ENCODE data around the gene SRC.
"Not testable (repeated sequence)": the region's sequence is repeated elsewhere in the genome, so short reads cannot be mapped to it uniquely, and the experiment has no call there.

Gene SRC

DNA sequence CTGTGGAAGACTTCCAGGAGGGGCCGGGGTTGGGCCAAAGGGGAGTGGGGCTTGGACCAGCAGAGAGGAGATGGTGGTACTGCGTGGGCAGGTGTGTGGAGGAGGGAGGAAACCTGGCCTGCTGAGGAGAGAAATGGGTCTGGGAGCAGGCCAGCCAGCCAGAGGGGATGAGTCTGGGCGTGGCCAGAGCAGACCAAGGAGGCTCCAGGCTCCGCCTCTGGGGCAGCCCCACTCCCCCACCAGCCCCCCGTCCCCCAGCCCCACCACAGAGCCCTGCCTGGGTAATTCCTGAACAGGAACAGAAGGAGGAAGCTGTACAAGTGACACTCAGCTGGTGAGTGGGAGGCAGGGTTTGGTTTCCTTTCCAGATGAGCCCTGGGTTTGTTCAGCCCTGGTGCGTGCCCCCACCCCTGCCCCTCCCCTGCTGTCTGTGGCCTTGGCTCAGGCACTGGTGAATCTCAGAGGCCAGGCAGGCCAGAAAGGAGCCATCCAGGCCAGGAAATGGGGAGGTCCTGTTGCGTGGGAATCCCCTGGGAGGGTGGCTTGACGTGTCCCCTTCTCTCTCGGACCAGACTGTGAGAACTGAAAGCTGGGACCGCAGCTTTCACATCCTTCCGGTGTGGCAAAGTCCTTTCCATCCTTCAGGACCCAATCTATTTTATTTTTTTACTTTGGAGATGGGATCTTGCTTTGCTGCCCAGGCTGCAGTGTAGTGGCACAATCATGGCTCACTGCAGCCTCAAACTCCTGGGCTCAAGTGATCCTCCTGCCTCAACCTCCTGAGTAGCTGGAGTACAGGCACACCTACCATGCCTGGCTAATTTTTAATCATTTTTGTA lies 9.4 kb upstream of the SRC start:
- DNase-seq (ENCODE audit: low read depth) = no peak

DNA sequence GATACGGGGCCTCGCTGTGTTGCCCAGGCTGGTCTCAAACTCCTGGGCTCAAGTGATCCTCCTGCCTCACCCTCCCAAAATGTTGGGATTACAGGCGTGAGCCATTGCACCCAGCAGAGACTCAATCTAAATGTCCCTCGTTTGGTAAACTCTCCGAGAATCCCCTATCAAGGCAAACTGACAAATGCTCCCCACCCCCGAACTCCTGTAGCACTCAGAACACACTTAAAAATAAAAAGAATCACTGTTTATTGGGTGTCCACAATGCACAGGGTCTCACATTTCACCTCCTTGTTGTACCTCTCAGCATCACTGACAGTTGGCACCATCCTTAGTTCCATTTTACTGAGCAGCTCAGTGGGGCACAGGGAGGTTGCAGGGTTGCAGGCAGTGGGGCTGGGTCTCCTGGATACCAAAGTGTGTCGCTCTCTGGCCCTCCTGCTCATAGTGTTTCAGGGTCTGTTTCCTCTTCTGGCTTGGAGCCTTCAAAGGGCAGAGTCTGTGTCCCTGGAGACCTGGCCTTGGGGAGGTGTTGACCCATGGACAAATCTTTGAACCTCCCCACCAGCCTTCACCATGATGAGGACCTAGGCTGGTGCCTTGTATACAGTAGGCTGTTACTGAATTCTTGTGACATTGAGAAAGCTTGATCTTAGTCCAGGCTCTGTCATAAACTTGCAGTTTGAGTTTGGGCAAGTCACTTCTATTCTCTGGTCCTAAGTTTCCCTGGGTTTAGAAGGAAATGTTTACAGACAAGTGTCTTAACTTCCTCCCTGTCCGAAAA lies 8.5 kb upstream of the SRC start:
- no peak for DNase-seq (ENCODE audit: low read depth)

GRCh38 chr20:37338380-37338779 lies 7.6 kb upstream of the SRC start:
- not testable (repeated sequence) for DNase-seq (ENCODE audit: low read depth)

DNA sequence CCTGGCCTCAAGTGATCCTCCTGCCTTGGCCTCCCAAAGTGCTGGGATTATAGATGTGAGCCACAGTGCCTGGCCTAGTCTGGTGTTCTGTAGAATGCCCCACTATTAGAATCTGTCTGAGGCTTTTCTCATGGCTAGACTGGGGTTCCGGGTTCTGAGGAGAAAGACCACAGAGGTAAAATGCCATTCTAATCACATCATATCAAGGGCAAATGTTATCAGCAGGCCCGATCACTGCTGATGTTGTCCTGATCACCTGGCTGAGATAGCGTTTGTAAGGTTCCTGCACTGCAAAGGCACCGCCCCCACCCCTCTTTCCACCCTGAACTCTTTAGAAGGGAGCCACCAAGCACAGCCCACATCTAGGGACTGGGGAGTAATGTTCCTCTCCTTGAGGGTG lies 6.7 kb upstream of the SRC start:
- no peak for DNase-seq (ENCODE audit: low read depth)

DNA sequence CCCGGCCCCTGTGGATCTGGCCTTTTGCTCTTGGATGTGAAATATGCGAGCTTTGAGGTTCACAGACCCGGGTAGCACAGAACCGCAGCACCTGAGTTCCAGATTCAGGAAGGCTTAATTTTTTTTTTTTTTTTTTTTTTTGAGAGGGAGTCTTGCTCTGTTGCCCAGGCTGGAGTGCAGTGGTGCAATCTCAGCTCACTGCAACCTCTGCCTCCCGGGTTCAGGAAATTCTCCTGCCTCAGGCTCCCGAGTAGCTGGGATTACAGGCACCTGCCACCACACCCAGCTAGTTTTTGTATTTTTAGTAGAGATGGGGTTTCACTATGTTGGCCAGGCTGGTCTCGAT lies 6.2 kb upstream of the SRC start:
- not testable (repeated sequence) for DNase-seq (ENCODE audit: low read depth)

GRCh38 chr20:37340998-37341397 lies 4.9 kb upstream of the SRC start:
- DNase-seq (ENCODE audit: low read depth) = no peak

DNA sequence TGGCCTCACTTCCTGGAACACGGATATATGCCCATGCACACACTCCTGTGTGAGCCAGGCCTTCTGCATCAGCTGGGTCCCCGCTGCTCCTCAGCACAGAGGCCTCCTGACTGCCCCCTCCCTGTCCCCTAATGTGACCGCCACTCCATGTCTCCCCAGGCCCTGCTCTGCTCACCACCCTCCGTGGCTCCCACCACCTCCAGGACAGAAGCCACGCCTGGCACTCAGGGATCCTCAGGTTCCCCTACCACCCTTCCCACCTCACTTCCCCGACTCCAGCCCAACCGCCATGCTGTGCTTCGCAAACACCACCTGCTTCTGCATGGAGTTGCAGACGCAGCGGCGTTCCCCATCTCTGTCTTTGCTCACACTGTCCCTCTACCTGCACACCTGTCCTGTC lies 4.3 kb upstream of the SRC start:
- no peak for DNase-seq (ENCODE audit: low read depth)

GRCh38 chr20:37342231-37343177 lies 3.4 kb upstream of the SRC start:
- no peak for DNase-seq (ENCODE audit: low read depth)

DNA sequence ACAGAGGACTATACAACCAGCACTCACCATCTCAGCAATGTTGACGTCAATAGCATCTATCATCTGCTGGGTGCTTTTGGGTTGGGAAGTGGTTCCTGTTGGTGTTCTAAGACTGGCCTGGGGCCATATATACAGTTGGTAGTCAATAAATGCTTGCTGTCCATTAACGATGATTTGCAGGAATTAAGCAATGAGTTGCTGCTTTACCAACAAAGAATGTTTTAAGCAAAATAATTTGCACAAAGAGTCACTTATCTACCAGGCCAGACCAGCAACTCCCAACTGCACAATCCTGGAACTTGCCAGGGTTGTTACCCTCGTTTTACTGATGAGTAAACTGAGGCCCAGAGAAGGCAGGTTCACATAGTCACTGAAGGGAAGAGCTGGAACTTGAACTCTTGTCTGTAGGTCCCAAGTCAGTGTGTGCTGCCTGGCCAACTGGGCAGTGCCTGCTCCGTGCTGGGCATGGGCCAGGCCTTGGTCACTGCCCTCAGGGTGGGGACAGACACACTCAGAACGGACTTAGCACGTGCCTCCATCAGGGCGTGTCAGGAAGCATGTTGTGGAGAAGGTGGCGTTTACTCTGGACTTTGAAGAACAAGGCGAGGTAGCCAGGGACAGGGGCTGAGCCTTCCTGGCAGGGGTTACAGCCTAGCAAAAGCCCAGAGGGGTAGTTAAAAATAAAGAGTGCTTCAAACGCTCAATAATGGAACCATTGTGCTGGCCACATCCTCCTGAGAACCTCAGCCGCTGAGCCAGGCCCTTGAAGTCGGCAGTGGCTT lies 2.5 kb upstream of the SRC start:
- no peak for DNase-seq (ENCODE audit: low read depth)

- no peak for DNase-seq (ENCODE audit: low read depth)
Observed at GRCh38 chr20:37343994-37344355, 2.0 kb upstream of the SRC start.

DNA sequence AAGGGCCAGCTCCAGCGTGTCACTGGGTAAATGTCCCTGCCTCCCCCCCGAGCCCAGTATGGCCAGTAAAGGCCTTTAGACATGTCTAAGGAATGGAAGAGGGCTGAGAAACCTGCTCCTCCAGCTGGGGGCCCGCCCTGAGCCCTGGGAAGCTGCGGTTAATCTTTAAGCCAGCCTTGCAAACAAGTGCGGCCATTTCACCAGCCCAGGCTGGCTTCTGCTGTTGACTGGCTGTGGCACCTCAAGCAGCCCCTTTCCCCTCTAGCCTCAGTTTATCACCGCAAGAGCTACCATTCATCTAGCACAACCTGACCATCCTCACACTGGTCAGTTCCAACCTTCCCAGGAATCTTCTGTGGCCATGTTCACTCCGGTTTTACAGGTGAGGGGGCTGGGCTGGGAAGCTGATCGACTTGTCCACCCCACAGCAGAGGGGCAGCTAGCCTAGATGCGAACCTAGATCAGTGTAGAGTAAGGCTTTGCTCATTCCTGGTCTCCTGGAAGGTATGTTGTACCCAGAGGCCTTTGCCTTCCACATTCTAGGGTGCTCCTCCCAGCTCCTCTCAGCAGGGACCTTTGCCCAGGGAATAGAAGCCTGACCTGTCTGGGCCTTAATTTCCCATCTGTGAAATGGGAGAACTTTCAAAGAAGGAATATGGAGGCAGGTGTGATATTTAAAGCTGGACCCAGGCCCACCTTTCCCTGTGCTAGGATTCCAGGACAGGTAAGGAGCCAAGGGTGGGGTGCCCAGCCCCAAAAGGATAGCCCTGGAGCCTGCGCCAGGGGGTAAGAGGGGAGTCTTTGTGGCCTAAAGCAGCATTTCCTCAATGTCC lies 1.2 kb upstream of the SRC start:
- DNase-seq (ENCODE audit: low read depth) = no peak

- DNase-seq (ENCODE audit: low read depth) = no peak
Observed at GRCh38 chr20:37346236-37346534, 245 bp downstream of the SRC start.

- DNase-seq (ENCODE audit: low read depth) = no peak
Observed at GRCh38 chr20:37346535-37347346, 801 bp downstream of the SRC start.

DNA sequence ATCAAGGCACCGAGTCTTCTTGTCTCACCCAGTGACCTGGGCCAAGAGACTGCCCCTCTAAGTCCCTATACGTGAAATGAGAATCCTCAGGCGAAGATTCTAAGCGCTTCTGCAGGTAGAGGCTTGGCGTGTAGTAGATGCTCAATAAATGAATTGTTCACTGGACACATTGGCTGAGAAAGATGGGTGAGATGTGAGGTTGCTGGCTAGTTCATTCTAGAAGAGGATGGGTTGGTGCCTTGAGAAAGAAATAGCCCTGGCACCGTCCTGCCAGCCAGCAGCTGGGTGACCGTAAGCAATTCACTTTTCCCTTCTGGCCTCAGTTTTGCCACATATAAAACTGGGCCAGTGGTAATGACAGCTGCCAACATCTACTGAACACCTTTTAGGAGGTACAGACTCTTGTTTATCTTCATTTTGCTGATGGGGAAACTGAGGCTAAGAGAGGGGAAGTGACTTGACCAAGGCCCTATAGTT lies 1.4 kb downstream of the SRC start:
- no peak for DNase-seq (ENCODE audit: low read depth)

DNA sequence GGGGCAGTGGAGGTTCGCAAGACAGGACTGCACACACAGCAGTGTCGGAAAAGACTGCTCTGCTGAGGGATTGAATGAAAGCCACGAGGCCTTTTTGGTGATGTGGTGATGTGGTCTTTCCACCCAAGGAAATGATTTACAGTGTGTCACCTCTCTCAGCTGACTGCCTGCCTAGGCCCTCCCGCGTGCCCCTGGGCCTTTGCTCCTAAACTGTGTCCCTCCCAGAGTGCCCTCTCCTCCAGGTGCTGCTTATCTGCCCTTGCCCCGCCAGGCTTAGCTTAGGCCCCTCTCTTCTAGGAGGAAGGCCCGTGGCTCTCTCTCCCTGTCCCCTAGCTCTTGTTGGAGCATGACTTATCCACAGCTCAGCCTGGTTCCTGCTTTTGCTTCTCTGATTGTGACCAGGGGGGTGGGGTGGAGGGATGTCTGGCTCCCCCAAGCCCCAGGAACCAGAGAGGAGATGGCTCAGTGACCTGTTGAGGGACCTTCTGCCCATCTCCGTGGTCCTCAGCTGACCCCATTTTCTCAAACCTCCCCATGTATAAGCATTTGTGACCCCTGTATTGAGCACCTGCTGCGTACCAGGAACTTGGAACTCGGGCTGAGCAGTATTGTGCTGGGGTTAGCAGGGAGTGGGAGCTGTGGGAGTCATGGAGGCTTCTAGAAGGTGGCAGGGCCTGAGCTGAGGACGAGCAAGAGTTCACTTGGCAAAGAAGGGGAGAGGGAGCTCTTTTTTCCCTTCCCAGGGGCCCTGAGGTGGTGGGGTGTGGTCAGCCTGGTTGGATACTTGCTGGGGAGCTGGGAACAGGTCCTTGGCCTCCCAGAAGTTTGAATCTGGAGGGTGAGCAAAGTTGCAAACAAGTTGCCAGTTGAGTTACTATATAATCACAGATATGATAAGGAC lies 2.2 kb downstream of the SRC start:
- no peak for DNase-seq (ENCODE audit: low read depth)

- no peak for DNase-seq (ENCODE audit: low read depth)
Observed at GRCh38 chr20:37348792-37349516, 3.0 kb downstream of the SRC start.

- no peak for DNase-seq (ENCODE audit: low read depth)
Observed at GRCh38 chr20:37349517-37350491, 3.9 kb downstream of the SRC start.
